CD14-positive monocyte (primary cell): ENCODE results near the gene P2RX2. TPM values are rescaled to one million over a fixed set of nuclear protein-coding genes. Genes with fewer than 3 reads are reported as not detected.

Experiments
- DNase-seq, 3 donors: peaks; one replicate each; pipeline ENCODE4 v3.0.0-alpha.2; 2011 to 2022
- H2AFZ ChIP-seq: 2 replicates; pipeline ENCODE4 v1.6.0; 2012; ENCODE audit warnings: mild to moderate bottlenecking, low read depth, low read length, inconsistent platforms; ENCODE audit not compliant: insufficient read depth, poor library complexity, severe bottlenecking
- H3K27ac ChIP-seq, 2 donors: 1 replicate in 1 of 2; 2 replicates in 1 of 2; pipeline ENCODE4 v1.5.1; 2012 to 2013; ENCODE audit warnings: low read length in 2 of 2, control low read depth in 1 of 2, inconsistent platforms in 1 of 2, low read depth in 1 of 2, mild to moderate bottlenecking in 1 of 2
- H3K27me3 ChIP-seq, 2 donors: one replicate each; pipeline versions ENCODE4 v1.6.0 to v1.6.1; 2011 to 2013; ENCODE audit warnings: low read length in 2 of 2; ENCODE audit not compliant: control insufficient read depth in 2 of 2, insufficient read depth in 2 of 2
- H3K36me3 ChIP-seq, 2 donors: replicated peaks in 1 of 2; 1 replicate in 1 of 2; 2 replicates in 1 of 2; pipeline versions ENCODE4 v1.5.1 to v1.6.1; 2012 to 2013; ENCODE audit warnings: low read length in 2 of 2, control low read depth in 1 of 2, inconsistent platforms in 1 of 2, mild to moderate bottlenecking in 1 of 2; ENCODE audit not compliant: insufficient read depth in 2 of 2, control insufficient read depth in 1 of 2
- H3K4me1 ChIP-seq, 2 donors: 1 replicate in 1 of 2; 2 replicates in 1 of 2; pipeline versions ENCODE4 v1.5.1 to v1.6.1; 2012 to 2013; ENCODE audit warnings: low read length in 2 of 2, control low read depth in 1 of 2, inconsistent platforms in 1 of 2, mild to moderate bottlenecking in 1 of 2, moderate library complexity in 1 of 2; ENCODE audit not compliant: insufficient read depth in 2 of 2, control insufficient read depth in 1 of 2
- H3K4me2 ChIP-seq: replicated peaks from 2 replicates; pipeline ENCODE3; 2012; ENCODE audit warnings: low read length, moderate library complexity, mild to moderate bottlenecking; ENCODE audit not compliant: poor library complexity, severe bottlenecking; ENCODE audit errors: extremely low read depth
- H3K4me3 ChIP-seq, 3 experiments: fragments of 200-600 bp in 1 of 3; sonication (generic) in 1 of 3; replicated peaks in 1 of 3; 1 replicate in 2 of 3; 2 replicates in 1 of 3; pipeline ENCODE4 v1.5.1; 2011 to 2013; ENCODE audit warnings: low read length in 3 of 3, mild to moderate bottlenecking in 3 of 3, control low read depth in 2 of 3, low read depth in 2 of 3, inconsistent platforms in 1 of 3, moderate library complexity in 1 of 3
- H3K79me2 ChIP-seq: 2 replicates; pipeline ENCODE4 v1.6.0; 2012; ENCODE audit warnings: mild to moderate bottlenecking, control low read depth, inconsistent platforms, low read length, moderate library complexity; ENCODE audit not compliant: insufficient read depth
- H3K9ac ChIP-seq: 2 replicates; pipeline ENCODE4 v1.6.0; 2017; ENCODE audit warnings: low read length, mild to moderate bottlenecking; ENCODE audit not compliant: insufficient read depth, poor library complexity, severe bottlenecking
- H3K9me3 ChIP-seq, 2 donors: replicated peaks in 1 of 2; 1 replicate in 1 of 2; 2 replicates in 1 of 2; pipeline versions ENCODE4 v1.5.1 to v1.6.1; 2012 to 2013; ENCODE audit warnings: low read length in 2 of 2, control low read depth in 1 of 2; ENCODE audit not compliant: control insufficient read depth in 1 of 2, insufficient read depth in 1 of 2
- H4K20me1 ChIP-seq: 2 replicates; pipeline ENCODE4 v1.6.0; 2012; ENCODE audit warnings: mild to moderate bottlenecking, low read length, control low read depth, moderate library complexity; ENCODE audit not compliant: insufficient read depth
- H3K27ac Mint-ChIP-seq, 7 donors: one replicate each; pipeline ENCODE4 v1.8.0; 2020; ENCODE audit warnings: mild to moderate bottlenecking in 7 of 7, mixed read lengths in 7 of 7, moderate library complexity in 6 of 7, inconsistent platforms in 2 of 7
- H3K27me3 Mint-ChIP-seq, 3 donors: one replicate each; pipeline ENCODE4 v1.8.0; 2021 to 2022; ENCODE audit warnings: low read depth in 3 of 3, mild to moderate bottlenecking in 3 of 3, mixed read lengths in 3 of 3, moderate library complexity in 3 of 3, inconsistent platforms in 1 of 3
- H3K36me3 Mint-ChIP-seq, 2 donors: one replicate each; pipeline ENCODE4 v1.8.0; 2020; ENCODE audit warnings: mixed read lengths in 2 of 2, inconsistent platforms in 1 of 2, mild to moderate bottlenecking in 1 of 2
- H3K4me1 Mint-ChIP-seq: one replicate; pipeline ENCODE4 v1.8.0; 2020; ENCODE audit warnings: mild to moderate bottlenecking, mixed read lengths
- H3K4me3 Mint-ChIP-seq, 2 donors: one replicate each; pipeline ENCODE4 v1.8.0; 2020; ENCODE audit warnings: mild to moderate bottlenecking in 2 of 2, mixed read lengths in 2 of 2, moderate library complexity in 1 of 2
- H3K9me3 Mint-ChIP-seq, 7 donors: one replicate each; pipeline ENCODE4 v1.8.0; 2020 to 2022; ENCODE audit warnings: mixed read lengths in 7 of 7, mild to moderate bottlenecking in 6 of 7, moderate library complexity in 6 of 7, inconsistent platforms in 2 of 7
- WGBS: methylation state at CpG from one replicate; pipeline ENCODE4 v1.1.5; 2013; ENCODE audit warnings: missing lambda C conversion rate; ENCODE audit not compliant: insufficient coverage; 5-methylcytosine and 5-hydroxymethylcytosine counted together
- intact Hi-C, 2 donors: fragments of 100-400 bp; cut with micrococcal nuclease; formaldehyde crosslinking; loops; one replicate each; pipeline versions ENCODE4 v1.15.0 to v1.15.1; 2023
- polyA plus RNA-seq, 3 donors: library from polyadenylated mRNA; depleted of rRNA in 1 of 3; unstranded in 2 of 3; stranded (reverse) in 1 of 3; fragments of 300-500 nt in 2 of 3; fragments of >200 nt in 1 of 3; fragmentation: Illumina TruSeq in 2 of 3; gene quantifications; 1 replicate in 2 of 3; 2 replicates in 1 of 3; pipeline ENCODE4 v1.2.3, GENCODE V29; 2012 to 2021
- TF ChIP-seq, protein P1 (sequence below): fragments of 200-600 bp; IDR thresholded peaks from one replicate; pipeline ENCODE4 v1.8.0; 2022; ENCODE audit warnings: antibody characterized with exemption, mild to moderate bottlenecking

P2RX2 gene
- polyA plus RNA-seq, 3 donors, result not detected

DNA sequence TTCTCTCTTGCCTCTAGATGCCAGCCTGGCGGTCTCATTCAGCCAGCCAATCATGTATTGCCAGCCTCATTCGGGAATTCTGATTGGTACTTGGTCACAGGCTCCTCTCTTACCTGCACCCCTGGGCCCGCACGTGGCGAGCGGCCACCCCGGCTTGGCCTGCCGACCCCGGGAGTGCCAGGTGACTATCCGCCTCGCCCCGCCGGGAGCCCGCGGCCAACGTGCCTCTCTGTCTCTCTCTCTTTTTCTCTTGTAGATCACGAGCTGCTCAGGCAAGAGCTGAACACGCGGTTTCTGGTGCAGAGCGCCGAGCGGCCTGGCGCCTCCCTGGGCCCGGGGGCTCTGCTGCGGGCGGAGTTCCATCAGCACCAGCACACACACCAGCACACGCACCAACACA lies 47.5 kb upstream of the P2RX2 start:
- peaks cover 15 to 51% of the 10 kb centered on the region in 2 donors for H3K36me3 Mint-ChIP-seq
- H3K9me3 Mint-ChIP-seq, result no peaks in the 10 kb centered on the region
- Histone ChIP-seq H2AFZ (no peak overlapping the region), H3K4me3 (no peak overlapping the region), H4K20me1 (no peaks in the 10 kb centered on the region), H3K9me3 (no peaks in the 10 kb centered on the region), H3K27ac (no peak overlapping the region), H3K79me2 (no peaks in the 10 kb centered on the region), H3K4me2 (no peak overlapping the region), H3K4me1 (no peaks in the 10 kb centered on the region), H3K9ac (no peak overlapping the region), H3K27me3 (no peaks in the 10 kb centered on the region), H3K36me3 (peaks cover 39 to 40% of the 10 kb centered on the region in 2 donors)
- DNase-seq, result no peak
- no peak overlapping the region for H3K4me3 Mint-ChIP-seq
- WGBS, result 97% methylated on average over 25 of the region's 27 CpGs
- intact Hi-C loops, result no loop called here
- H3K27me3 Mint-ChIP-seq, result peaks cover 0 to 1% (median 0%) of the 10 kb centered on the region in 3 donors
- H3K4me1 Mint-ChIP-seq, result no peaks in the 10 kb centered on the region
- H3K27ac Mint-ChIP-seq, result no peak overlapping the region
- TF ChIP-seq, protein P1, sequence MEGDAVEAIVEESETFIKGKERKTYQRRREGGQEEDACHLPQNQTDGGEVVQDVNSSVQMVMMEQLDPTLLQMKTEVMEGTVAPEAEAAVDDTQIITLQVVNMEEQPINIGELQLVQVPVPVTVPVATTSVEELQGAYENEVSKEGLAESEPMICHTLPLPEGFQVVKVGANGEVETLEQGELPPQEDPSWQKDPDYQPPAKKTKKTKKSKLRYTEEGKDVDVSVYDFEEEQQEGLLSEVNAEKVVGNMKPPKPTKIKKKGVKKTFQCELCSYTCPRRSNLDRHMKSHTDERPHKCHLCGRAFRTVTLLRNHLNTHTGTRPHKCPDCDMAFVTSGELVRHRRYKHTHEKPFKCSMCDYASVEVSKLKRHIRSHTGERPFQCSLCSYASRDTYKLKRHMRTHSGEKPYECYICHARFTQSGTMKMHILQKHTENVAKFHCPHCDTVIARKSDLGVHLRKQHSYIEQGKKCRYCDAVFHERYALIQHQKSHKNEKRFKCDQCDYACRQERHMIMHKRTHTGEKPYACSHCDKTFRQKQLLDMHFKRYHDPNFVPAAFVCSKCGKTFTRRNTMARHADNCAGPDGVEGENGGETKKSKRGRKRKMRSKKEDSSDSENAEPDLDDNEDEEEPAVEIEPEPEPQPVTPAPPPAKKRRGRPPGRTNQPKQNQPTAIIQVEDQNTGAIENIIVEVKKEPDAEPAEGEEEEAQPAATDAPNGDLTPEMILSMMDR, result no peak

DNA sequence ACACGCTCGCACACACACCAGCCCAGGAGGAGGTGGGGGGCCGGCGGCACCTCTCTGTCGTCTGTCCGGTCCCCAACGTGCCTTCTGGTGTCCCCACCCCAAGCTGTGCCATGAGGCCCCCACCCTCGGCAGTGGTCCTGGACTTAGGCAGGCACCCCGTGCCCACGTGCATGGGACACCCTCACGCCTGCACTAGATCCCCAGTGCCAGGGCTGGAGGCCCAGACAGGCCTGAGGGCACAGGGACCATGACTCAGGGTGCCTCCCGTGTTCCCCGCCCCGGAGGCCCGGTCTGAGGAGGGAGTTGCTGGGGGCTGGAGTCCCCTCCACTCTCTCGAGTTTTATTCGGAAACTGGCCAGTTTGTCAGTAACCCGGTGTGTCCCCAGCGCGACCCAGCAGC lies 47.0 kb upstream of the P2RX2 start:
- peaks cover 0 to 1% (median 0%) of the 10 kb centered on the region in 3 donors for H3K27me3 Mint-ChIP-seq
- Histone ChIP-seq H3K79me2 (no peaks in the 10 kb centered on the region), H3K27ac (no peak overlapping the region), H3K4me3 (no peak overlapping the region), H3K4me1 (no peaks in the 10 kb centered on the region), H2AFZ (no peak overlapping the region), H3K9me3 (no peaks in the 10 kb centered on the region), H3K4me2 (no peak overlapping the region), H4K20me1 (no peaks in the 10 kb centered on the region), H3K36me3 (peaks cover 40 to 43% of the 10 kb centered on the region in 2 donors), H3K9ac (no peak overlapping the region), H3K27me3 (no peaks in the 10 kb centered on the region)
- TF ChIP-seq, protein P1, result no peak
- 95% methylated on average over 17 of the region's 20 CpGs for WGBS
- no peak overlapping the region for H3K4me3 Mint-ChIP-seq
- intact Hi-C loops, result no loop called here
- no peaks in the 10 kb centered on the region for H3K9me3 Mint-ChIP-seq
- no peak for DNase-seq
- H3K27ac Mint-ChIP-seq, result no peak overlapping the region
- peaks cover 17 to 53% of the 10 kb centered on the region in 2 donors for H3K36me3 Mint-ChIP-seq
- H3K4me1 Mint-ChIP-seq, result no peaks in the 10 kb centered on the region
